ENCODE results near the gene PHC1.

PHC1 gene

GRCh38 chr12:8947737-8948136 is 33.4 kb downstream of the PHC1 start:
- no peak overlapping the region for H3K9ac ChIP-seq (ENCODE audit: low read length in 5 of 5)
- no peak overlapping the region for H3K4me3 ChIP-seq (ENCODE audit: low read depth in 1 of 5, low read length in 5 of 5)

GRCh38 chr12:8948701-8949341 is 34.5 kb downstream of the PHC1 start:
- peaks cover 13 to 29% (median 17%) of the 10 kb centered on the region in 5 donors for H3K36me3 ChIP-seq (ENCODE audit: control insufficient read depth in 5 of 5, insufficient read depth in 5 of 5, low read length in 5 of 5)
- peak overlapping the region; percentile 92 for H3K27ac ChIP-seq (ENCODE audit: low read depth, low read length)
- no peaks in the 10 kb centered on the region for H3K9me3 ChIP-seq (ENCODE audit: control insufficient read depth in 5 of 5, low read length in 5 of 5)
- H3K4me1 ChIP-seq (ENCODE audit: control insufficient read depth in 5 of 5, insufficient read depth in 5 of 5, low read length in 5 of 5) = peaks cover 12 to 42% (median 34%) of the 10 kb centered on the region in 5 donors
- H3K4me3 ChIP-seq (ENCODE audit: low read depth in 1 of 5, low read length in 5 of 5) = peak overlapping the region; percentile 77 to 92 (median 89)
- peak overlapping the region; percentile 87 to 98 (median 96) for H3K9ac ChIP-seq (ENCODE audit: low read length in 5 of 5)
- H3K27me3 ChIP-seq (ENCODE audit: control insufficient read depth in 5 of 5, insufficient read depth in 4 of 5, low read length in 5 of 5) = peaks cover 0 to 9% (median 0%) of the 10 kb centered on the region in 5 donors

More at GRCh38 chr12:8947737-8948136, 33.4 kb downstream of the PHC1 start:
- Histone ChIP-seq H3K4me1 (ENCODE audit: control insufficient read depth in 5 of 5, insufficient read depth in 5 of 5, low read length in 5 of 5) (peaks cover 12 to 42% (median 34%) of the 10 kb centered on the region in 5 donors), H3K27ac (ENCODE audit: low read depth, low read length) (peak overlapping the region; percentile 92), H3K36me3 (ENCODE audit: control insufficient read depth in 5 of 5, insufficient read depth in 5 of 5, low read length in 5 of 5) (peaks cover 18 to 38% (median 27%) of the 10 kb centered on the region in 5 donors), H3K9me3 (ENCODE audit: control insufficient read depth in 5 of 5, low read length in 5 of 5) (no peaks in the 10 kb centered on the region), H3K27me3 (ENCODE audit: control insufficient read depth in 5 of 5, insufficient read depth in 4 of 5, low read length in 5 of 5) (peaks cover 0 to 9% (median 0%) of the 10 kb centered on the region in 5 donors)

- Histone ChIP-seq H3K4me1 (ENCODE audit: control insufficient read depth in 5 of 5, insufficient read depth in 5 of 5, low read length in 5 of 5) (peaks cover 12 to 42% (median 34%) of the 10 kb centered on the region in 5 donors), H3K4me3 (ENCODE audit: low read depth in 1 of 5, low read length in 5 of 5) (peak within 1 kb of the TSS; percentile 77 to 96 (median 89)), H3K36me3 (ENCODE audit: control insufficient read depth in 5 of 5, insufficient read depth in 5 of 5, low read length in 5 of 5) (peaks cover 6 to 24% (median 10%) of the 10 kb centered on the region in 5 donors), H3K9ac (ENCODE audit: low read length in 5 of 5) (peak within 1 kb of the TSS; percentile 87 to 98 (median 96)), H3K27me3 (ENCODE audit: control insufficient read depth in 5 of 5, insufficient read depth in 4 of 5, low read length in 5 of 5) (peaks cover 0 to 9% (median 0%) of the 10 kb centered on the region in 5 donors), H3K27ac (ENCODE audit: low read depth, low read length) (peak within 1 kb of the TSS; percentile 92), H3K9me3 (ENCODE audit: control insufficient read depth in 5 of 5, low read length in 5 of 5) (no peaks in the 10 kb centered on the region)
These were observed 35.3 kb downstream of the PHC1 start, which contains the start of gene M6PR for GRCh38 chr12:8949342-8950220. Gene M6PR (minus strand): TSS chr12:8949645. CDS start chr12:8946404, 3,241 bp downstream.

GRCh38 chr12:8950221-8950527 is 35.9 kb downstream of the PHC1 start:
- peak overlapping the region; percentile 77 to 96 (median 89) for H3K4me3 ChIP-seq (ENCODE audit: low read depth in 1 of 5, low read length in 5 of 5)
- peak overlapping the region; percentile 87 to 98 (median 96) for H3K9ac ChIP-seq (ENCODE audit: low read length in 5 of 5)
- H3K36me3 ChIP-seq (ENCODE audit: control insufficient read depth in 5 of 5, insufficient read depth in 5 of 5, low read length in 5 of 5) = peaks cover 4 to 18% (median 6%) of the 10 kb centered on the region in 5 donors
- H3K4me1 ChIP-seq (ENCODE audit: control insufficient read depth in 5 of 5, insufficient read depth in 5 of 5, low read length in 5 of 5) = peaks cover 12 to 42% (median 34%) of the 10 kb centered on the region in 5 donors
- no peaks in the 10 kb centered on the region for H3K9me3 ChIP-seq (ENCODE audit: control insufficient read depth in 5 of 5, low read length in 5 of 5)
- peak overlapping the region; percentile 92 for H3K27ac ChIP-seq (ENCODE audit: low read depth, low read length)
- peaks cover 0 to 9% (median 0%) of the 10 kb centered on the region in 5 donors for H3K27me3 ChIP-seq (ENCODE audit: control insufficient read depth in 5 of 5, insufficient read depth in 4 of 5, low read length in 5 of 5)

- Histone ChIP-seq H3K4me3 (ENCODE audit: low read depth in 1 of 5, low read length in 5 of 5) (peak overlapping the region; percentile 77 to 96 (median 89)), H3K9ac (ENCODE audit: low read length in 5 of 5) (peak overlapping the region; percentile 87 to 98 (median 96)), H3K9me3 (ENCODE audit: control insufficient read depth in 5 of 5, low read length in 5 of 5) (no peaks in the 10 kb centered on the region), H3K36me3 (ENCODE audit: control insufficient read depth in 5 of 5, insufficient read depth in 5 of 5, low read length in 5 of 5) (peaks cover 0 to 11% (median under 1%) of the 10 kb centered on the region in 5 donors), H3K27ac (ENCODE audit: low read depth, low read length) (peak overlapping the region; percentile 92), H3K27me3 (ENCODE audit: control insufficient read depth in 5 of 5, insufficient read depth in 4 of 5, low read length in 5 of 5) (peaks cover 0 to 9% (median 0%) of the 10 kb centered on the region in 5 donors), H3K4me1 (ENCODE audit: control insufficient read depth in 5 of 5, insufficient read depth in 5 of 5, low read length in 5 of 5) (peaks cover 12 to 42% (median 34%) of the 10 kb centered on the region in 5 donors)
These were observed 36.6 kb downstream of the PHC1 start for GRCh38 chr12:8950702-8951478.

GRCh38 chr12:8951744-8952143 is 37.4 kb downstream of the PHC1 start:
- Histone ChIP-seq H3K4me1 (ENCODE audit: control insufficient read depth in 5 of 5, insufficient read depth in 5 of 5, low read length in 5 of 5) (peaks cover 12 to 38% (median 34%) of the 10 kb centered on the region in 5 donors), H3K27me3 (ENCODE audit: control insufficient read depth in 5 of 5, insufficient read depth in 4 of 5, low read length in 5 of 5) (peaks cover 0 to 9% (median 0%) of the 10 kb centered on the region in 5 donors), H3K4me3 (ENCODE audit: low read depth in 1 of 5, low read length in 5 of 5) (peak overlapping the region in 1 of 5 donors; percentile 10), H3K36me3 (ENCODE audit: control insufficient read depth in 5 of 5, insufficient read depth in 5 of 5, low read length in 5 of 5) (peaks cover 0 to 4% (median 0%) of the 10 kb centered on the region in 5 donors), H3K27ac (ENCODE audit: low read depth, low read length) (no peak overlapping the region), H3K9ac (ENCODE audit: low read length in 5 of 5) (no peak overlapping the region), H3K9me3 (ENCODE audit: control insufficient read depth in 5 of 5, low read length in 5 of 5) (no peaks in the 10 kb centered on the region)

GRCh38 chr12:8953773-8954402 is 39.6 kb downstream of the PHC1 start:
- no peak overlapping the region for H3K27ac ChIP-seq (ENCODE audit: low read depth, low read length)
- H3K4me1 ChIP-seq (ENCODE audit: control insufficient read depth in 5 of 5, insufficient read depth in 5 of 5, low read length in 5 of 5) = peaks cover 12 to 17% (median 15%) of the 10 kb centered on the region in 5 donors
- H3K36me3 ChIP-seq (ENCODE audit: control insufficient read depth in 5 of 5, insufficient read depth in 5 of 5, low read length in 5 of 5) = peaks cover 0 to 4% (median 0%) of the 10 kb centered on the region in 5 donors
- no peaks in the 10 kb centered on the region for H3K9me3 ChIP-seq (ENCODE audit: control insufficient read depth in 5 of 5, low read length in 5 of 5)
- peaks cover 0 to 9% (median 0%) of the 10 kb centered on the region in 5 donors for H3K27me3 ChIP-seq (ENCODE audit: control insufficient read depth in 5 of 5, insufficient read depth in 4 of 5, low read length in 5 of 5)
- H3K4me3 ChIP-seq (ENCODE audit: low read depth in 1 of 5, low read length in 5 of 5) = no peak overlapping the region
- H3K9ac ChIP-seq (ENCODE audit: low read length in 5 of 5) = no peak overlapping the region

GRCh38 chr12:8956073-8956472 is 41.8 kb downstream of the PHC1 start:
- no peak overlapping the region for H3K9ac ChIP-seq (ENCODE audit: low read length in 5 of 5)
- peaks cover 0 to 4% (median 0%) of the 10 kb centered on the region in 5 donors for H3K36me3 ChIP-seq (ENCODE audit: control insufficient read depth in 5 of 5, insufficient read depth in 5 of 5, low read length in 5 of 5)
- H3K27ac ChIP-seq (ENCODE audit: low read depth, low read length) = no peak overlapping the region

GRCh38 chr12:8956772-8957171 is 42.5 kb downstream of the PHC1 start:
- H3K9ac ChIP-seq (ENCODE audit: low read length in 5 of 5) = no peak overlapping the region
- H3K4me3 ChIP-seq (ENCODE audit: low read depth in 1 of 5, low read length in 5 of 5) = no peak overlapping the region
- no peak overlapping the region for H3K27ac ChIP-seq (ENCODE audit: low read depth, low read length)
- H3K4me1 ChIP-seq (ENCODE audit: control insufficient read depth in 5 of 5, insufficient read depth in 5 of 5, low read length in 5 of 5) = peaks cover 0 to 8% (median 0%) of the 10 kb centered on the region in 5 donors
- no peaks in the 10 kb centered on the region for H3K9me3 ChIP-seq (ENCODE audit: control insufficient read depth in 5 of 5, low read length in 5 of 5)
- H3K36me3 ChIP-seq (ENCODE audit: control insufficient read depth in 5 of 5, insufficient read depth in 5 of 5, low read length in 5 of 5) = peaks cover 0 to 4% (median 0%) of the 10 kb centered on the region in 5 donors
- H3K27me3 ChIP-seq (ENCODE audit: control insufficient read depth in 5 of 5, insufficient read depth in 4 of 5, low read length in 5 of 5) = no peaks in the 10 kb centered on the region

More at GRCh38 chr12:8956073-8956472, 41.8 kb downstream of the PHC1 start:
- H3K27me3 ChIP-seq (ENCODE audit: control insufficient read depth in 5 of 5, insufficient read depth in 4 of 5, low read length in 5 of 5) = no peaks in the 10 kb centered on the region
- H3K4me3 ChIP-seq (ENCODE audit: low read depth in 1 of 5, low read length in 5 of 5) = no peak overlapping the region
- H3K4me1 ChIP-seq (ENCODE audit: control insufficient read depth in 5 of 5, insufficient read depth in 5 of 5, low read length in 5 of 5) = peaks cover 0 to 13% (median 3%) of the 10 kb centered on the region in 5 donors
- H3K9me3 ChIP-seq (ENCODE audit: control insufficient read depth in 5 of 5, low read length in 5 of 5) = no peaks in the 10 kb centered on the region

Measured in subcutaneous abdominal adipose tissue (tissue), 5 donors.